GM19455 (cell line): ENCODE measurements around the gene EFNA5.
"Not testable (repeated sequence)": the region's sequence is repeated elsewhere in the genome, so short reads cannot be mapped to it uniquely, and the experiment has no call there.

Experiments
- ATAC-seq: cut with Tn5 transposase; IDR thresholded peaks from one replicate; pipeline ENCODE4 v1.9.1; 2021; ENCODE audit not compliant: unreplicated experiment

Gene EFNA5

GRCh38 chr5:107435061-107435460 lies 235.7 kb downstream of the EFNA5 start:
- ATAC-seq: no peak

- not testable (repeated sequence) for ATAC-seq
These were observed 237.1 kb downstream of the EFNA5 start for GRCh38 chr5:107433646-107434045.

GRCh38 chr5:107431998-107432397 lies 238.7 kb downstream of the EFNA5 start:
- ATAC-seq: no peak

DNA sequence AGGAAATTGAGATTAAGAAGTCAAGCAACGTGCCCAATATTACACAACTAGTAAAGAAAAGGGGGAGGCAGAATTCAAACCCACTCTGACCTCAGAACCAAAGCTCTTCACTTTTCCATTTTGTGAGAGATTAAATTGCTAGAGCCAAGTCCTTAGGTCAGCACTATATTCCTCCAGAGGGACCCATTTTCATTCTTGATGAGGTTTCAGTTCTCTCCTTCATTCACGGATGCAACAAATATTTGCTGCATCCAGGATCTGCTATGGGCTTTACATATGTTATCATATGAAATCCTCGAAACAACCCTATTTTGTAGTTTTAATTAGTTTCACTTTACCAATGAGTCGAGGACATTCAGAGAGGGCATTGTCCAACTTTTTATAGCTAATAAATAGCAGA lies 239.2 kb downstream of the EFNA5 start:
- no peak for ATAC-seq

DNA sequence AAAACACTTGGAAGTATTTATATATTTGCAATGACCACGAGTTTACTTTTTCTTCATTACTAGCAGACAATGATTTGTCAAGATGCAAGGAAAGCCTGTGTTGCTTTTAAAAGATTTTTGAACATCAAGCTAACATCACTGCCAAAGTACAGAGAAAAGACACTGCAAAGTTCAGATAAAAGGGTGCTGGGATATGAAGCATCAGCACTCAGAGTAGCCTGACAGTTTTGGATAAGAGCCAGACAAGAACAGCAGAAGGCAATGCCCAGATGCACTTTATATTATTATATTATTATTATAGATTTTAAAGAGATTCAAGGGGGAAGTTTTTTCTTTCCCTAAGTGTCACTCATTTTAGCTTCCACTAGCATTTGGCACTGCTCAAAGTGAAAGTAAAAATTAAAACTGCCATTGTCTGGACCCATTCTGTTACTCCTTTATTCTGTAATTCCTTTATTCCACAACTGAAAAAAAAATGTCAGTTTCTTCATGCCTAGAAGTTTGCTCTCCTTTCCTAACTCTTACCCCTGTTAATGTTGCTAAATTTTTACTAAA lies 240.6 kb downstream of the EFNA5 start:
- no peak for ATAC-seq

GRCh38 chr5:107428303-107428813 lies 242.4 kb downstream of the EFNA5 start:
- no peak for ATAC-seq

DNA sequence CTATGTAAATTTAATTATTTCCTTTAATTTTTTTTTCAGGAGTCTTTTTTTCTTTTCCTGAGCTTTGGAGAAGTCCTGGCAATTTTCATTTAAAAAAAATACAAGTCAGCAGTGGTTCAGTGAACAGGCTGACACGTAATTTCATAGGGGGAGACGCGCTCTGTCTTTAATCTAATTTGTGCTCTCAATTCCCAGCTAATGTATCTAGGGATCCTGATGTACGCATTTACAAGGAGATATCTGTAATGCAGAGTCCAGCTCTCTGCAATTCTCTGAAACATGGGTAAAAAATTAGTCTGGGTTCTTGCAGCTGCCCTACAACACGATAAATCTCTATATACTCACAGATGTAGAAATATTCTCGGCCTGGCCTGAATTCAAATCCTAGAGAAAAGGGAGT lies 243.9 kb downstream of the EFNA5 start:
- ATAC-seq: no peak

- no peak for ATAC-seq
These were observed 244.5 kb downstream of the EFNA5 start for GRCh38 chr5:107426209-107426608.

DNA sequence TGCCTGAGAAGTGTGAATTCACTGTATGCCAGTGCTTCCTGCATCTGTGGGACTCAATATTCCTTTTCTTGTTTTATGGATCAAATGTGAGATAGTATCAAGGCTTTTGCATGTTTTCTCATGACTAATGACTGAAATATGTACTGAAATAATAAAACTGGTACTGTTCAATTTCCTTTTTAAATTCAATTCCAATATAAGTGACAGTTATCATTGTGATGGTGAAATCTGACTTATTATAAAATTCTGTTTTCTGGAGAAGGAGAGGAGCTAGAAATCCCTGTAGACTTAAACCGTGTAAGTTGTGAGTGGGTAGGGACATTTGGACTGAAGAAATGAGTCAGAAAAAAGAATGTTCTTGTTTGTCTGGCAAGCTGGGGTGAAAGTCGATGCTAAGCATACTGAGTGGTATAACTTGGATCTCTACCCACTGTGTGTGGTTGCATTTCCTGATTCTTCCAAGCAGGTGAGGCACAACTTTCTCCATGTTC lies 245.2 kb downstream of the EFNA5 start:
- ATAC-seq: no peak

DNA sequence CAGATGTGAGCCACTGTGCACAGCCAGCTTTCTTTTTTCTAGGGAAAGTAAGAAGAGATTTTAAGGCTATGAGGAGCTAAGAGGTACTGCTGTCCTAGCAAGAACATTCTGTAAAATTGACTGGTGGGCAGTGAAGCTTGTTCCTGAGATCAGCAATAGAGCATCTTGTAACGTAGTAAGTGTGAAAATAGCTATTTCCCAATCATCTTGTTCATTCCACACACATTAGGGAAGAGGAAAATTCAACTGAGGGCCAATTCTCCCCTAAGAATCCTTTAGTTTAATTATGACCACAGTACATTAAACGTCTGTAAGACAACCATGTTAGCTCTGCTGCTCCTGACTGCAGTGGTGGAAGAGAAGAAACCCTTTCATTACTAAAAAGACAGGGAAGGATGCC lies 246.2 kb downstream of the EFNA5 start:
- ATAC-seq: no peak

- ATAC-seq: no peak
These were observed 248.2 kb downstream of the EFNA5 start for GRCh38 chr5:107422494-107422893.

GRCh38 chr5:107419498-107419897 lies 251.2 kb downstream of the EFNA5 start:
- ATAC-seq: no peak

- ATAC-seq: no peak
These were observed 251.8 kb downstream of the EFNA5 start for GRCh38 chr5:107418902-107419301.

DNA sequence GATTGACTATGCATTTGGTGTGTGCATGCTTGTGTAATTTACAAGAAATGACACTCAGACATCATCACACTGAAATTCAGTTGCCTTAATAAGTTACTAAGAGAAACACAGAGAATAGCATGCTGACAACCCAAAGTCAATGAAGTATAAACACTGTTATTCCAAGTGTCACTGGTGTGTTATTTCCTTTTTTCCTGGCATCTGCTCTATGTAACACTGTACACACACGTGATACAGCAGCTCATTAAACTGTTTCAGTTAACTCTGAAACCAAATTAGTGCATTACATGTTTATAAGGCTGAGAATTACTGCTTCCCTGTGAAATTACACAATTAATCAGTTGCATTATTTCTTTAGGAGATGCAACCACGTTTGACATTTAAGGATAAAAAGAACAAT lies 252.7 kb downstream of the EFNA5 start:
- ATAC-seq: no peak

GRCh38 chr5:107415762-107416161 lies 255.0 kb downstream of the EFNA5 start:
- no peak for ATAC-seq

GRCh38 chr5:107414802-107415201 lies 255.9 kb downstream of the EFNA5 start:
- ATAC-seq: no peak

- ATAC-seq: no peak
These were observed 257.0 kb downstream of the EFNA5 start for GRCh38 chr5:107413754-107414153.

- no peak for ATAC-seq
These were observed 262.2 kb downstream of the EFNA5 start for GRCh38 chr5:107408564-107408963.

DNA sequence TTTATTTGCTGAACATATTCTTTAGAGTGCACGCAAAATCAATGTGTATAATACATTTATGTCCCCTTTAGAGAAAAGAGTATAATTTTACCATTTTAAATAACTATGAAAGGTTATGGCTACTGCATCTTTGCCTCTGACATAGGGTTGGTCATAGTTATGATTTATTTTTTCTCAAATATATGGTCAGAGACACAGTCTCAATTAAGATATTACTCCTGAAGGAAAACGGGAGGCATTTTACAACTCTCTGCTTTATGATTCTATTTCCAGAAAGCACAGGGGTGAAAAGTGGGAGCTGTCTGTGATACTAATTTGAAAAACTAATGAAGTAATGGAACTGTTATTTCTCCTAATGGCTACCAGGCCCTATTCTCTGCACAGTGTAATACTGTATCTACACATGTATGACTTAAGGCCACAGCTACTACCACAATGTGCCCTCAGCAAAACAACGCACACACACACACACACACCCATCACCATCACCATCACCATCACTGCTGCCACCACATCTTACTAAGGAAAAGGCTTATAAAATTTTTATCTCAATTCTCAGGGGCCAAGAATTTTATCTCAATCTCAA lies 262.9 kb downstream of the EFNA5 start:
- ATAC-seq: no peak

GRCh38 chr5:107404595-107405374 lies 266.0 kb downstream of the EFNA5 start:
- ATAC-seq: no peak

DNA sequence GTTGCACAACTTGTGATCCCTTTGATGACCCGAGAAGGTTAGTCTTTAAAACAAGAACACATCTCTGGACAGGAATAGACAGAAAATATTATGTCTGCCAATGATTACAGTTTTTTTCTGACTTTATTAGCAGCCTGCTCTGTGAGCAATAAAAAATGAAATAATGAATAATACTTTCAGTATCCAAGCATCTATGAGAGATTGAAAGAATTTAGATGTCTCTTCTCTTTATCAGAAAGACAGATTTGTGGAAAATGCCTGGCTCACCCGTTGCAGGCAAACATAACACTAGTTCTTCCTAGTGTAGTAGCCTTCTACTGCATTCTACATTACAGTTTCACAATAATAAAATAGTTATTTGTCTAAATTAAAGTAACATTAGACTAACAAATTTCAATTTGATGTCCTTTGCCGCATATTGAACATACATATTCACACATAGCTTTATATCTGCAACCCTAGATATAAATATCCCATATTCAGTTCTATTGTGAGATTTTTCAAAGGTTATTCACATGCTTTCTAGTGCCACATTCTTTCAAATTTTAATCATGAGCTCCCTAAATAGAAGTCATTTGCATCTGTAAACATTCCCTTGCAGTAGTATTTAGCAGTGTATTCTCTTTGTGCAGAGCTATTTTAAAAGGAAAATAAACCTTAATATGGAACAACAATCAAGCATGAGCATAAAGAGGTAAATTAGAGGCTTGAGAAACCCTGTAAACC lies 267.3 kb downstream of the EFNA5 start:
- no peak for ATAC-seq
